Liver (tissue), 9 donors: Measurements from ENCODE around the gene EXT2. TPM values are rescaled to one million over a fixed set of nuclear protein-coding genes. Genes with fewer than 3 reads are reported as not detected.

Source experiments
- DNase-seq: peaks from one replicate; pipeline ENCODE4 v3.0.0-alpha.2; 2017; ENCODE audit warnings: low spot score
- H3K27ac ChIP-seq, 2 donors: one replicate each; pipeline ENCODE4 v1.7.0; 2013; ENCODE audit warnings: inconsistent platforms in 2 of 2, low read length in 2 of 2, control low read depth in 1 of 2, low read depth in 1 of 2, mild to moderate bottlenecking in 1 of 2
- H3K27me3 ChIP-seq, 4 donors: one replicate each; pipeline versions ENCODE4 v1.6.1 to v1.7.0; 2013; ENCODE audit warnings: low read length in 3 of 4, inconsistent platforms in 1 of 4, mild to moderate bottlenecking in 1 of 4, moderate library complexity in 1 of 4; ENCODE audit not compliant: control insufficient read depth in 4 of 4, insufficient read depth in 4 of 4
- H3K36me3 ChIP-seq, 4 donors: one replicate each; pipeline versions ENCODE4 v1.6.1 to v1.7.0; 2013; ENCODE audit warnings: low read length in 3 of 4, mild to moderate bottlenecking in 3 of 4, low read depth in 1 of 4, moderate library complexity in 1 of 4; ENCODE audit not compliant: control insufficient read depth in 4 of 4, insufficient read depth in 3 of 4
- H3K4me1 ChIP-seq, 4 donors: one replicate each; pipeline versions ENCODE4 v1.6.1 to v1.7.0; 2013; ENCODE audit warnings: low read length in 3 of 4, mild to moderate bottlenecking in 3 of 4, moderate library complexity in 1 of 4; ENCODE audit not compliant: control insufficient read depth in 4 of 4, insufficient read depth in 4 of 4
- H3K4me3 ChIP-seq, 3 donors: one replicate each; pipeline versions ENCODE4 v1.6.1 to v1.7.0; 2013; ENCODE audit warnings: low read length in 3 of 3, control low read depth in 1 of 3, low read depth in 1 of 3, mild to moderate bottlenecking in 1 of 3
- H3K9ac ChIP-seq, 2 donors: one replicate each; pipeline ENCODE4 v1.7.0; 2013; ENCODE audit warnings: low read length in 2 of 2, mild to moderate bottlenecking in 2 of 2, moderate library complexity in 2 of 2, control low read depth in 1 of 2, low read depth in 1 of 2
- H3K9me3 ChIP-seq, 4 donors: one replicate each; pipeline versions ENCODE4 v1.6.1 to v1.7.0; 2013; ENCODE audit warnings: low read length in 3 of 4; ENCODE audit not compliant: control insufficient read depth in 4 of 4
- EGR1 ChIP-seq, 2 donors: IDR thresholded peaks; 2 replicates each; pipeline ENCODE4 v1.6.1; 2016 to 2018; ENCODE audit warnings: antibody characterized with exemption in 2 of 2, low read depth in 2 of 2
- FOXA2 ChIP-seq: IDR thresholded peaks from 2 replicates; pipeline ENCODE4 v1.6.1; 2016; ENCODE audit warnings: antibody characterized with exemption
- GABPA ChIP-seq, 2 donors: IDR thresholded peaks in 1 of 2; conservative IDR thresholded peaks in 1 of 2; 2 replicates each; pipeline ENCODE4 v1.6.1; 2016; ENCODE audit warnings: antibody characterized with exemption in 2 of 2, mild to moderate bottlenecking in 1 of 2, moderate library complexity in 1 of 2
- HNF4A ChIP-seq, 2 donors: conservative IDR thresholded peaks; 2 replicates each; pipeline ENCODE4 v1.6.1; 2016; ENCODE audit warnings: antibody characterized with exemption in 2 of 2, mild to moderate bottlenecking in 2 of 2
- HNF4G ChIP-seq: IDR thresholded peaks from 2 replicates; pipeline ENCODE4 v1.6.1; 2016; ENCODE audit warnings: antibody characterized with exemption
- JUND ChIP-seq, 2 donors: IDR thresholded peaks; 2 replicates each; pipeline ENCODE4 v1.6.1; 2016; ENCODE audit warnings: antibody characterized with exemption in 2 of 2
- RAD21 ChIP-seq, 2 donors: IDR thresholded peaks; 2 replicates each; pipeline ENCODE4 v1.6.1; 2016; ENCODE audit warnings: antibody characterized with exemption in 2 of 2, mild to moderate bottlenecking in 2 of 2
- RXRA ChIP-seq, 2 donors: IDR thresholded peaks; 2 replicates each; pipeline ENCODE4 v1.6.1; 2017 to 2018; ENCODE audit warnings: antibody characterized with exemption in 2 of 2, mild to moderate bottlenecking in 1 of 2
- TAF1 ChIP-seq: conservative IDR thresholded peaks from 2 replicates; pipeline ENCODE4 v1.6.1; 2016; ENCODE audit warnings: antibody characterized with exemption, mild to moderate bottlenecking
- WGBS: extraction: QIAGEN DNeasy Blood & Tissue Kit; methylation state at CpG from one replicate; pipeline ENCODE4 v1.1.7; 2013; 5-methylcytosine and 5-hydroxymethylcytosine counted together
- polyA plus RNA-seq, 2 donors: library from polyadenylated mRNA; stranded (reverse) in 1 of 2; unstranded in 1 of 2; fragments of 200-250 nt in 1 of 2; fragments of >200 nt in 1 of 2; fragmentation: Nextera tagmentation in 1 of 2; extraction: Ambion mirVana in 1 of 2; gene quantifications; one replicate each; pipeline versions ENCODE4 v1.2.1 to v1.2.3, GENCODE V29; 2013 to 2015
- total RNA-seq, 2 donors: library from RNA; depleted of rRNA; stranded (reverse); fragments of >200 nt; gene quantifications; one replicate each; pipeline ENCODE4 v1.2.3, GENCODE V29; 2014
- TF ChIP-seq, protein P1 (sequence below): IDR thresholded peaks from 2 replicates; pipeline ENCODE4 v1.6.1; 2016; ENCODE audit warnings: antibody characterized with exemption
- TF ChIP-seq, protein P2 (sequence below): IDR thresholded peaks from 2 replicates; pipeline ENCODE4 v1.6.1; 2016; ENCODE audit warnings: antibody characterized with exemption
- TF ChIP-seq, protein P3 (sequence below): fragments of 150-350 bp; IDR thresholded peaks from 2 replicates; pipeline ENCODE4 v1.5.1; 2017; ENCODE audit warnings: improper control_type of control experiment, low read depth, low read length; ENCODE audit not compliant: missing input control
- TF ChIP-seq, protein P4 (sequence below): IDR thresholded peaks from 2 replicates; pipeline ENCODE4 v1.6.1; 2016; ENCODE audit warnings: antibody characterized with exemption, mild to moderate bottlenecking
- donor health status: healthy.
- donor health status: healthy.
- donor health status: healthy.
- donor health status: healthy.
- donor health status: healthy.

The EXT2 gene
- total and polyA plus RNA-seq, 4 donors, result 8.4 to 36.1 (median 29.8) TPM

DNA sequence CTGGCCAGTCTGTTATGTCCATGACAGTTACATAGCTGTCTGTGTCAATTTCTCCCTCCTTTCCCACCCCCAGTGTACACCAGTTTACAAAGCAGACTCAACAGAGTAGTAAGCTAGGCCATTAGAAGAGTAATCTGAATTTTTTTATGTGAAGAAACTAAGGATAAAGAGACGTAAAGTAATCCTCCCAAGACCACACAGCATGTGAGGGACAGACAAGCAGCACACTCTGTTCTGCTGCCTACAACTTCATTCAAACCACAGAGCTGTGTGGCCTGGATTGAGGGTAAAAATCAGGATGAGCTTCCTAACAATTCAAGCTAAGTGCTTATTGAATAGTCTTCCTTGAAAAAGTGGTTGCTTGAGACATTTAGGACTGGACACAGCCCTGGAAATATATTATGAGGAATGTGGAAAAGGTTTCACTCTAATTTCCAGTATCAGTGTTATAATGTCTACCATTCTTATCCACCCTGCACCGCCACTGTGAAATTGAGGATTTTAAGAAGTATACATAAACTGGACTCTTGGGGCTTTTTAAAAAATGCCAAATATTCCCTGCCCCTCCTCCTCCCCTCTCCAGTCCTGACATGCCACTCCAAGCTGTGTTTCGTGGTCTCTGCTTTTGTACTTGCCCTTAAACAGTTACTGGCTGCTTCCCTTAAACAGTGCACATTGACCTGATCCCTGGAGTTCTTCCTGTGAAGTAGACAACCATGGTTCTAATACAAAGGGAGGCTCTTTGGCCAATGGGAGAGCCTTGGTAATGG, 40.9 kb downstream of the EXT2 start:
- TF ChIP-seq, protein P1, sequence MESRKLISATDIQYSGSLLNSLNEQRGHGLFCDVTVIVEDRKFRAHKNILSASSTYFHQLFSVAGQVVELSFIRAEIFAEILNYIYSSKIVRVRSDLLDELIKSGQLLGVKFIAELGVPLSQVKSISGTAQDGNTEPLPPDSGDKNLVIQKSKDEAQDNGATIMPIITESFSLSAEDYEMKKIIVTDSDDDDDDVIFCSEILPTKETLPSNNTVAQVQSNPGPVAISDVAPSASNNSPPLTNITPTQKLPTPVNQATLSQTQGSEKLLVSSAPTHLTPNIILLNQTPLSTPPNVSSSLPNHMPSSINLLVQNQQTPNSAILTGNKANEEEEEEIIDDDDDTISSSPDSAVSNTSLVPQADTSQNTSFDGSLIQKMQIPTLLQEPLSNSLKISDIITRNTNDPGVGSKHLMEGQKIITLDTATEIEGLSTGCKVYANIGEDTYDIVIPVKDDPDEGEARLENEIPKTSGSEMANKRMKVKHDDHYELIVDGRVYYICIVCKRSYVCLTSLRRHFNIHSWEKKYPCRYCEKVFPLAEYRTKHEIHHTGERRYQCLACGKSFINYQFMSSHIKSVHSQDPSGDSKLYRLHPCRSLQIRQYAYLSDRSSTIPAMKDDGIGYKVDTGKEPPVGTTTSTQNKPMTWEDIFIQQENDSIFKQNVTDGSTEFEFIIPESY, result no peak
- TF ChIP-seq, protein P2, sequence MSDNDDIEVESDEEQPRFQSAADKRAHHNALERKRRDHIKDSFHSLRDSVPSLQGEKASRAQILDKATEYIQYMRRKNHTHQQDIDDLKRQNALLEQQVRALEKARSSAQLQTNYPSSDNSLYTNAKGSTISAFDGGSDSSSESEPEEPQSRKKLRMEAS, result no peak
- TF ChIP-seq RAD21 (IDR thresholded peaks at IDR 0.05) (no peak), FOXA2 (no peak), TAF1 (no peak), GABPA (IDR thresholded peaks at IDR 0.05 in 1 of 2, conservative IDR thresholded peaks at IDR 0.05 in 1 of 2) (no peak)
- Histone ChIP-seq H3K4me1 (peaks cover 0 to 7% (median 5%) of the 10 kb centered on the region in 4 donors), H3K9me3 (no peaks in the 10 kb centered on the region), H3K36me3 (peaks cover 0 to 13% (median 0%) of the 10 kb centered on the region in 4 donors), H3K9ac (no peak overlapping the region), H3K27me3 (no peaks in the 10 kb centered on the region), H3K4me3 (no peak overlapping the region), H3K27ac (no peak overlapping the region)
- DNase-seq, result no peak
- WGBS, result 95% methylated on average over 3 of the region's 3 CpGs

DNA sequence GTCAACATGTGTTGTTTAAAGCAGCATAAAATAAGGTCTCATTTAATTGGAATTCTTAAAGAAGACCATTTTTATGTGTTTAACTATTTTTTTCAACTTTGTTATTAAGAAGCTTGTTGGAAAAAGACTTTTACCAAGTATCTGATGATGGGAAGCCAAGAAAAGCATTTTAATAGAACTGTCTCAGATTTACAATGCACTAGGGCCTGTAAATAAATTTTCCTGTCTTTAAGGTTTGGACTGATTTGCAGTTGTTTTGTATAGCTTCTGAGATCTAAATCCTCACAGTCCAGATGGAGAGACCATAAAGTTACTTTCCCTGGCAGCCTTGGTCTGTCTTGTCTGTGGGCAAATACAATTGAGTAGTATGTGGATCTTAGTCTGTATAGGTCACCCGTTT, 41.6 kb downstream of the EXT2 start:
- TF ChIP-seq HNF4G (no peak), EGR1 (IDR thresholded peaks at IDR 0.05; ENCODE audit: low read depth in 2 of 2) (no peak), RAD21 (IDR thresholded peaks at IDR 0.05) (no peak)
- DNase-seq, result no peak

DNA sequence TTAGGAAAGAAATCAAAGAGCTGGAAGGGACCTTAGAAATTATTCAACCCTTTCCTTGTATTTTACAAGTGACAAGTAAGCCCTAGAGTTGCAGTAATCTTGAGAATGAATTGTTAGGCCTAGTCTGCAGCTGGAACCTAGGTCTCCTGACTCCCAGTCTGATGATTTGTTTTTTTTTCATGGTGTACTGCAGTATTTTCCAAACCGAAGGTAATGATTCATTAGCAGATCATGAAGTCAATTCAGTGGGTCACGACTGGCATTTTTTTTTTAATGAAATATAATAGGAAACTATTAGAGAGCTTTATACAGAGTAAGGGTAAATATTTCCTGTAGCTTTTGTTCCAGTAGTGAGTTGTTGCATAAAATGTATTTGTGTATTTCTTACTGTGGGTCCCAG, 42.8 kb downstream of the EXT2 start:
- 90% methylated on average over 2 of the region's 2 CpGs for WGBS
- Histone ChIP-seq H3K9ac (no peak overlapping the region), H3K9me3 (no peaks in the 10 kb centered on the region), H3K36me3 (peaks cover 0 to 14% (median under 1%) of the 10 kb centered on the region in 4 donors), H3K27ac (no peak overlapping the region), H3K4me1 (no peaks in the 10 kb centered on the region), H3K27me3 (no peaks in the 10 kb centered on the region), H3K4me3 (no peak overlapping the region)
- TF ChIP-seq RAD21 (IDR thresholded peaks at IDR 0.05) (no peak), HNF4A (conservative IDR thresholded peaks at IDR 0.05) (no peak), JUND (IDR thresholded peaks at IDR 0.05) (no peak), RXRA (IDR thresholded peaks at IDR 0.05) (no peak), EGR1 (IDR thresholded peaks at IDR 0.05; ENCODE audit: low read depth in 2 of 2) (no peak), HNF4G (no peak), FOXA2 (no peak), TAF1 (no peak)
- TF ChIP-seq, protein P3, sequence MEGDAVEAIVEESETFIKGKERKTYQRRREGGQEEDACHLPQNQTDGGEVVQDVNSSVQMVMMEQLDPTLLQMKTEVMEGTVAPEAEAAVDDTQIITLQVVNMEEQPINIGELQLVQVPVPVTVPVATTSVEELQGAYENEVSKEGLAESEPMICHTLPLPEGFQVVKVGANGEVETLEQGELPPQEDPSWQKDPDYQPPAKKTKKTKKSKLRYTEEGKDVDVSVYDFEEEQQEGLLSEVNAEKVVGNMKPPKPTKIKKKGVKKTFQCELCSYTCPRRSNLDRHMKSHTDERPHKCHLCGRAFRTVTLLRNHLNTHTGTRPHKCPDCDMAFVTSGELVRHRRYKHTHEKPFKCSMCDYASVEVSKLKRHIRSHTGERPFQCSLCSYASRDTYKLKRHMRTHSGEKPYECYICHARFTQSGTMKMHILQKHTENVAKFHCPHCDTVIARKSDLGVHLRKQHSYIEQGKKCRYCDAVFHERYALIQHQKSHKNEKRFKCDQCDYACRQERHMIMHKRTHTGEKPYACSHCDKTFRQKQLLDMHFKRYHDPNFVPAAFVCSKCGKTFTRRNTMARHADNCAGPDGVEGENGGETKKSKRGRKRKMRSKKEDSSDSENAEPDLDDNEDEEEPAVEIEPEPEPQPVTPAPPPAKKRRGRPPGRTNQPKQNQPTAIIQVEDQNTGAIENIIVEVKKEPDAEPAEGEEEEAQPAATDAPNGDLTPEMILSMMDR, result no peak
- TF ChIP-seq, protein P2, result no peak
- TF ChIP-seq, protein P4, sequence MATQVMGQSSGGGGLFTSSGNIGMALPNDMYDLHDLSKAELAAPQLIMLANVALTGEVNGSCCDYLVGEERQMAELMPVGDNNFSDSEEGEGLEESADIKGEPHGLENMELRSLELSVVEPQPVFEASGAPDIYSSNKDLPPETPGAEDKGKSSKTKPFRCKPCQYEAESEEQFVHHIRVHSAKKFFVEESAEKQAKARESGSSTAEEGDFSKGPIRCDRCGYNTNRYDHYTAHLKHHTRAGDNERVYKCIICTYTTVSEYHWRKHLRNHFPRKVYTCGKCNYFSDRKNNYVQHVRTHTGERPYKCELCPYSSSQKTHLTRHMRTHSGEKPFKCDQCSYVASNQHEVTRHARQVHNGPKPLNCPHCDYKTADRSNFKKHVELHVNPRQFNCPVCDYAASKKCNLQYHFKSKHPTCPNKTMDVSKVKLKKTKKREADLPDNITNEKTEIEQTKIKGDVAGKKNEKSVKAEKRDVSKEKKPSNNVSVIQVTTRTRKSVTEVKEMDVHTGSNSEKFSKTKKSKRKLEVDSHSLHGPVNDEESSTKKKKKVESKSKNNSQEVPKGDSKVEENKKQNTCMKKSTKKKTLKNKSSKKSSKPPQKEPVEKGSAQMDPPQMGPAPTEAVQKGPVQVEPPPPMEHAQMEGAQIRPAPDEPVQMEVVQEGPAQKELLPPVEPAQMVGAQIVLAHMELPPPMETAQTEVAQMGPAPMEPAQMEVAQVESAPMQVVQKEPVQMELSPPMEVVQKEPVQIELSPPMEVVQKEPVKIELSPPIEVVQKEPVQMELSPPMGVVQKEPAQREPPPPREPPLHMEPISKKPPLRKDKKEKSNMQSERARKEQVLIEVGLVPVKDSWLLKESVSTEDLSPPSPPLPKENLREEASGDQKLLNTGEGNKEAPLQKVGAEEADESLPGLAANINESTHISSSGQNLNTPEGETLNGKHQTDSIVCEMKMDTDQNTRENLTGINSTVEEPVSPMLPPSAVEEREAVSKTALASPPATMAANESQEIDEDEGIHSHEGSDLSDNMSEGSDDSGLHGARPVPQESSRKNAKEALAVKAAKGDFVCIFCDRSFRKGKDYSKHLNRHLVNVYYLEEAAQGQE, result no peak
- DNase-seq, result no peak

More for the DNA sequence above, 41.6 kb downstream of the EXT2 start:
- no peaks in the 10 kb centered on the region for H3K27me3 ChIP-seq
- no peak overlapping the region for H3K4me3 ChIP-seq
- peaks cover 0 to 14% (median 0%) of the 10 kb centered on the region in 4 donors for H3K36me3 ChIP-seq
- no peak overlapping the region for H3K9ac ChIP-seq
- H3K9me3 ChIP-seq, result no peaks in the 10 kb centered on the region
- H3K4me1 ChIP-seq, result peaks cover 0 to 7% (median 5%) of the 10 kb centered on the region in 4 donors
- H3K27ac ChIP-seq, result no peak overlapping the region
- WGBS, result 95% methylated on average over 1 of the region's 1 CpG
